NK-92 (cell line): ENCODE results near the gene C15orf62.

Experiments
- DNase-seq: peaks from one replicate; lab custom pipeline; 2025; ENCODE audit not compliant: unreplicated experiment; lab: John Stamatoyannopoulos, UW

C15orf62 gene

DNA sequence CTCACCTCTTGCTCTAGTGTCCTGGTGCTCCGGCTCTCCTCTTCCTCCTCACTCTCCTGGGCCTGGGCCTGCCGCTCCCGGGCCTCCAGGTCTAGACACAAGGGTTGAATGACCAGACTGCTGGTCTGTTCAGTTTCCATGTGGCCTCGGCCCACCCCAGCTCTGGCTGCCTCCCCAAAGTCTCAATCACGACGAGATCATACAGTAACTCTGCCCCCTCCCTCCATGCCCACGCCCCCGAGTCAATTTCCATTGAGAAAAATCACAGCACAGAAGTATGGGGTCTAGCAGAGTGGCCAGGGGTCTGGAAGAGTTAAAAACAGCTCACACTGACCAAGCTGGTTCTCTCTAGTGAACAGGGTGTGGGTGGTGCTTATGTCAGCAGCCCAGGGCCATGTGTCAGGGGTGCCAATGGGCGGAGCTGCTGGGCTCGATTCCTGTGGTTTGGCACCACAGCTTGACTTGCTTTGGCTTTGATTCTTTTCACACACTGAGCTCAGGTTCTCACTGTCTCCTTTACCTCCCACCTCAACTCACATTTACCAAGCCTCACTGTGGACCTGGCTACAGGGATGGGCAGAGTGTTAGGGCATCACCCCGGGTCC is 6.9 kb downstream of the C15orf62 start:
- no peak for DNase-seq

- DNase-seq: no peak
Measured at GRCh38 chr15:40782609-40783227, 12.9 kb downstream of the C15orf62 start.

DNA sequence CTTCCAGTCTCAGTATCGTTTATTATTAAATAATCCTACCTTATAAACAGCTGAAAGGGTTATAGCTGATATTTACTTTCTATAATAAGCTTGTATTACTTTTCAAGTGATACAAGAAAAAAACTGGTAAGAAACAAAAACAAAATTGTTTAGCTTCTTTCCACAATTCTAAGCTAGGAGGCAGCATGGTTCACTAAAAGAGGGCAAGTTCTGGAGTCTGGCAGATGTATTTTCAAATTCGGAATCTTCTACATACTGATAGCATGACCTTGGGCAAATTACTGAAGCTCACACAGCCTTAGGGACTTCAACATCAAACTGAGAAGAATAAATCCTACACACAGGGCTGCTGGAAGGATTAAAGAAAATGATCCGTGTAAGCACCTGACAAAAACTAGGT is 15.4 kb downstream of the C15orf62 start:
- no peak for DNase-seq

DNA sequence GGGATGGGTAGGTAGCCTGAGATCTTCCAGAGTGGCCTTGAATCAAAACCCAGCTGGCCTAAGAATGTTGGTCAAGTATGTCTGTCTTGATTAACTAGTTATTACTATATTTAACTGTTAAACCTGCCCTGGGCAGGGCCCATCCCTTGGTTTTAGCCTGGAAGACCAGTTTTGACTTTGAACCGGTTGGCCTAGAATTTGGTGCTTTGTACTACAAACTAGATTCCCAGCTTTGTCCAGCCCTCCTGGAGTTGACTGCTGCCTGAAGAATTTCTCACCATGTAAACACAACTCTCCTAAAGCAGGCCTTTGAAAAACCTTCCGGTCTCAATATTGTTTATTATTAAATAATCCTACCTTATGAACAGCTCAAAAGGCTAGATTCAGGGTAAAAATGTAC is 16.0 kb downstream of the C15orf62 start:
- no peak for DNase-seq

DNA sequence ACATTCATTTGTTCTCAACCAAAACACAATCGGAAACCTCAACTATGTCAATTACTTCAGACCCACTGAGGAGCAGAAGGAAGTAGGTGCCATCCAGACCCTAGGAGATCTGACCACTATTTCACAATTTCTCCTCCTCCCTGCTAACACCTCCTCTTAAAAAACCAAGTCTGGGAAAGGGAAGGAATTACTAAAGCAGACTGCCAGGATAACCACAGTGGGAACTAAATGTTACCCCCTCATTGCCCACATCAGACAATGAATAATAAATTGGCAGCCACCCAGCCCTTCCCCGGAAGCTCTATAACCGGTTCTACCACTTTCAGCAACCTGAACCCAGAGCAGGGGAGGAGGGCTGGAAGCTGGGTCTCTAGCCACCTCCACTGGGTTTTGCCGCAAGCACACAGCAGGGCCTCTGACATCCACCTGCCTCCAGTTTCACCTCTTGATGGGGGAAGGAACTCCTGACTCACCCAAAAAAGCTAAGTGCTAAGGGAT is 17.6 kb downstream of the C15orf62 start:
- DNase-seq: no peak

GRCh38 chr15:40787991-40788390 is 18.2 kb downstream of the C15orf62 start:
- no peak for DNase-seq

DNA sequence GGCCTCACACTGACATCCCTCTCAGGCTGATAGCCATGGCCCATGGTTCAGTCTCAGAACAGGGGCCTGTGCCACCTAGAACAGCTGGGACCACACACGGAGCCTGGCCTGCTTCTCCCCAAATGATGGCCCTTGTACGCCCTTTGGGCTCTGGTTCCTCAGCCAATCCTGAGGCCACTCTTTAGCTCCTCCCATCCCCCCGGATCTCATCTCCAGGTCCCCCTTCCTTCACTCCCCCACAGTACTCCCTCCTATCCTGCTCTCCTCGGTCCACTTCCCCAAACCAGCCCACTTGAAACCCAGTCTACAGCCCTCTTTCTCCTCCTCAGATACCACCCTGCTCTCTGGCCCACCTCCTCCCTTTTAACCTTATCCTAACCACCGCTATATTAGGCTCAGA is 19.3 kb downstream of the C15orf62 start:
- no peak for DNase-seq

GRCh38 chr15:40789999-40790398 is 20.2 kb downstream of the C15orf62 start:
- no peak for DNase-seq

- DNase-seq: no peak
Measured at GRCh38 chr15:40790718-40791117, 20.9 kb downstream of the C15orf62 start.

DNA sequence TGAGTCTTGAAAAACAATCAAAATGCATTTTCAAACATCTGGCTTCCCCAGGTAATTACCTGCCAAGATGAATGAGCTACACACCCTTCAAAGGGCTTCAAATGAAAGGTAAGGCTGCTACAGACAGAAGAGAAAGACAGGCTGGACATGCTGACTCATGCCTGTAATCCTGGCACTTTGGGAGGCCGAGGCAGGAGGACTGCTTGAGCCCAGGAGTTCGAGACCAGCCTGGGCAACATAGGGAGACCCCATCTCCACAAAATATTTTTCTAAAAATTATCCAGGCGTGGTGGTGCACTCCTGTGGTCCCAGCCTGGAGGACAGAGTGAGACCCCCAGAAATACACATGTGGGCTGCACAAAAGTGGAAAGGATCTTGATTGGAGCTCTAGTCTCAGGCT is 22.6 kb downstream of the C15orf62 start:
- DNase-seq: no peak

GRCh38 chr15:40793216-40793989 is 23.6 kb downstream of the C15orf62 start:
- no peak for DNase-seq

DNA sequence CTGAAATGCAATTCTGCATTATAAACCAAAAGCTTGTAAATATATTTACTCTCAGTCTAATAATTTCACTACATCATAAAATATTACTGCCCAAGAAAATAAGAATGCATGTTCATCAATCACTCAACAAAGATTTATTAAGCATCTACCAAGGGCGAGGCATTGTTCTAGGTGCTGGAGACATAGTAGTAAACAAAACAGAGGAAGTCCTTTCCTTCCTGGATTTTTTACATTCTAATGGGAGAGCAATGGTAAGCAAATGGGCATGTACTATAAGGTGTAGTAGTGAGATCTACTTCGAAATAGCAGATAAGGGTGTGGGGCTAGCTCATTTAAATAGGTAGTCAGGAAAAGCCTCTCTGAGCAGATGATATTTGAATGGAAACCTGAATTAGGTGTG is 26.3 kb downstream of the C15orf62 start:
- no peak for DNase-seq

DNA sequence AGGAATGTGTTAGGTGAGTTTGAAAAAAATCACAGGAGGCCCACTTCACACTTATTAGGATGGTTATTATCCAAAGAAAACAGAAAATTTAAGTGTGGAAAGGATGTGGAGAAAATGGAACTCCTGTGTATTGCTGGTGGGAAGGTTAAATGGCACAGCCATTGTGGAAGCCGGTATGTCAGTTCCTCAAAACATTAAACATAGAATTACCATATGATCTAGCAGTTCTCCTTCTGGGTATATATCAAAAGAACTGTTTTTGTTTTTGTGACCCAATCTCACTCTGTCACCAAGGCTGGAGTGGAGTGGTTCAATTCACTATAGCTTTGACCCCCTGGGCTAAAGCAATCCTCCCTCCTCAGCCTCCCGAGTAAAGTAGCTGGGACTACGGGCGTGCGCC is 26.7 kb downstream of the C15orf62 start:
- DNase-seq: no peak

DNA sequence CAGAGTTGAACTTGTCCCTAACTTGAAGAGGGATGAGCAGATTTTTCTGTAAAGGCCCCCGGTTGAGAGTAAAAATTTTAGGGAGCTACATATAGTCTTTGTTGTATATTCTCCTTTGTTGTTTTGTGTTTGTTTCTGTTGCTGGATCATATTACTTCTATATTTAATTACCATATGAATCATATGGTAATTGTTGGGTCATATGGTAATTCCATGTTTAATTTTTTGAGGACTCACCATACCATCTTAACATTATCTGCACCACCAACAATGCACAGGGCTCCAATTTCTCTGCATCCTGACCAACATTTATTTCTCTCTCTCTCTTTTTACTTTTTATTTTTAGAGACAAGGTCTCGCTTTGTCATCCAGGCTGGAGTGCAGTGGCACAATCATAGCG is 29.7 kb downstream of the C15orf62 start:
- no peak for DNase-seq

DNA sequence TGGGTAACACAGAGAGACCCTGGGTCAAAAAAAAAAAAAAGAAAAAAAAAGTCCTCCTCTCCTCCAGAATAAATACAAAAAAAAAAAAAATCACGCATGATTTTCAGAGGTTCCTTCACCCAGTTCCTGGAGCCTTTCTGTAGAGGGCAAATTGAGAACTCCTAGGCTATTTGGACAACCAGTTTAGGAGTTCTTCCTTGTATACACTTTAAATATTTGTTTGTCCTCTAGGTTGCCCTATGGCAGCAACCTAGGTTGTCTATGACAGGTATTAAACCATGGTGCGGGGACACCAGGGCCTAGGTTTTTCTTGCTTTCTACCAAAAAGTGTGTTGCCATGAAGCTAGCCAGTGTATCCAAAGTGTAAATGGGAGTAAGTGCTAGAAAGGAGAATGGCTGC is 33.3 kb downstream of the C15orf62 start:
- no peak for DNase-seq

- DNase-seq: no peak
Measured at GRCh38 chr15:40803688-40804087, 33.9 kb downstream of the C15orf62 start.

GRCh38 chr15:40806672-40807027 is 36.9 kb downstream of the C15orf62 start:
- DNase-seq: no peak

DNA sequence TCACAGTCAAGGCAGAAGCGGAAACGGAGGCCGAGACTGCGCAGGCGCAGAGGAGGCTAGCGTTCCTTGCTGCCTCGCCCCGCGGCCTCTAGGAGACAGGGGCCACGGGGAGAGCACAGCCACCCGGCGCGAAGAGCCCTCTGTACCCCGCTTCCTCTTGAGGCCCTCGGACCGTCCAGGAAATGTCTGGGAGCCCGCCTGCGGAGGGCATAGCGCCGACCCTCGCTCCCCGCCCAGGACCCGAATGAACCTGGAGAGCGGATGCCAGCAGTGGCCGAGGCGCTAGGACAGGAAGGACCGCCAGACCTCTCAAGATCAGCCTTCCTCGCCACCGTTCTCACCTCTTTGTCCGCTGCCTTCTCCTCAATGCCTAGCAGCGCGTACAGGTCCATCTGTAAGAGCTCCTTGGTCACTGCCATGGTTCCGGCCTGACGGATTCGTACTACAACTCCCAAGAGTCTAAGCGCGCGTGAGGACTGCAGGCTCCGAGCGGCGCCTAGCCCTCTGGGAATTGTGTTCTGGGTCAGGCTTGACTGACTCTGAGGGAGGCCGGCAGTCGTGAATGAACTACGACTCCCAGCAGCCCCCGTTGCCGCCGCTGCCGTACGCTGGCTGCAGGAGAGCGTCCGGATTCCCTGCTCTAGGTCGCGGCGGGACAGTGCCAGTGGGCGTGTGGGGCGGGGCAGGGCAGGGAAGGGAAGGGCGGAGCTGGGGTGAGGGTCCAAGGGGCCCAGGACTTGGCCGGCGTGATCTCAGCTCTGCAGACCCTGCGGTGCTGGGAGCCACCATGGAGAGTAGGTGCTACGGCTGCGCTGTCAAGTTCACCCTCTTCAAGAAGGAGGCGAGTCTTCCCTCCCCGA is 37.5 kb downstream of the C15orf62 start, which contains the start of the genes DNAJC17 and ZFYVE19:
Gene DNAJC17, minus strand, starts transcription at position 446 of the 860 bp plus-strand sequence. Its CDS starts 27 bp downstream, at position 419.
Gene ZFYVE19, plus strand, starts transcription at position 62 of the 860 bp plus-strand sequence. Its CDS starts 501 bp downstream, at position 563.
- DNase-seq: peak; percentile 77

DNA sequence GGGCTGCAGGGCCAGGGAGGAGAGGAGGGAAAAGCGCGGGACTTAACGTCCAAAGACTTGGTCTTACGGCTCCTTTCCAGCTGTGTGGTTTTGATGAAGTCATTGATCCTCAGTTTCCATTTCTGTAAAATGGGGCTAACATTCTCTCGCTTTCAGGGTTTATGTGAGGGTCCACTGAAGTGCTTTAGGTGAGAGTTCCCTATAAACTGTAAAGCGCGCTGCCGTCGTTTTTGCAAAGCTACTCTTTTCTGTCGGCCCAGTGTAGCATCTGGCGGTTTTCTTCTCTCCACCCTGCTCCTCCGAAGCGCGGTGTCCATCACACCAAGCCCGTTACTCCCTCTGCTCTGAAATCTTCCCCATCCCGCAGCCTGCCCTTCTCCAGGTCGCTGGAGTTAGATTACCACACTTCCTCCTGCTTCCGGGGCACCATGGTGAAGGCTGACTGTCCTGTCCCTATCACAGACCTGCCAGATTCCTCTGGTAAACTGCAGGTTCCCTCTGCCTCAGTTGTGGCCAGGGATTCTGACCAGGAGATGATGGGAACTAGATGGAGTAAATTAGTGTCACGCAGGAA is 38.2 kb downstream of the C15orf62 start:
- DNase-seq: no peak

- DNase-seq: no peak
Measured at GRCh38 chr15:40808861-40809450, 39.2 kb downstream of the C15orf62 start.
